OCI-LY1 (cell line): ENCODE results near the gene MSI1.

ENCODE experiments used
- H2AFZ ChIP-seq: fragments of 200-600 bp; sonication (generic), shearing (Covaris generic); 2 replicates; pipeline ENCODE4 v1.6.0; 2014; ENCODE audit warnings: antibody characterized with exemption, mild to moderate bottlenecking, low read length
- H3F3A ChIP-seq: fragments of 200-600 bp; sonication (generic), shearing (Covaris generic); 2 replicates; pipeline ENCODE4 v1.6.0; 2014; ENCODE audit warnings: mild to moderate bottlenecking, antibody characterized with exemption, low read length, moderate library complexity; ENCODE audit not compliant: insufficient read depth
- H3K27ac ChIP-seq: fragments of 200-600 bp; sonication (generic); 2 replicates; pipeline ENCODE4 v1.5.1; 2014; ENCODE audit warnings: low read length, mixed run types, mild to moderate bottlenecking, low read depth; ENCODE audit not compliant: poor library complexity, severe bottlenecking
- H3K27me3 ChIP-seq: fragments of 200-600 bp; sonication (generic); 2 replicates; pipeline ENCODE4 v1.6.0; 2014; ENCODE audit warnings: antibody characterized with exemption, mild to moderate bottlenecking, low read length, moderate library complexity; ENCODE audit not compliant: insufficient read depth
- H3K36me3 ChIP-seq: fragments of 200-600 bp; sonication (generic); 2 replicates; pipeline ENCODE4 v1.6.1; 2014; ENCODE audit warnings: mild to moderate bottlenecking, antibody characterized with exemption, low read length, moderate library complexity, mixed read lengths; ENCODE audit not compliant: insufficient read depth
- H3K4me1 ChIP-seq: fragments of 200-600 bp; sonication (generic); 2 replicates; pipeline ENCODE4 v1.5.1; 2014; ENCODE audit warnings: mild to moderate bottlenecking, low read length, moderate library complexity; ENCODE audit not compliant: insufficient read depth, severe bottlenecking
- H3K4me2 ChIP-seq: fragments of 200-600 bp; sonication (generic), shearing (Covaris generic); 2 replicates; pipeline ENCODE4 v1.6.1; 2014; ENCODE audit warnings: low read length
- H3K4me3 ChIP-seq: fragments of 200-600 bp; sonication (generic); 2 replicates; pipeline ENCODE4 v1.5.1; 2014; ENCODE audit warnings: low read length, low read depth, mild to moderate bottlenecking, mixed read lengths; ENCODE audit not compliant: poor library complexity, severe bottlenecking
- H3K79me2 ChIP-seq: fragments of 200-600 bp; shearing (Covaris generic); 2 replicates; pipeline ENCODE4 v1.6.1; 2016; ENCODE audit warnings: mixed run types, low read length, mixed read lengths; ENCODE audit not compliant: insufficient read depth
- H3K9ac ChIP-seq: fragments of 200-600 bp; sonication (generic), shearing (Covaris generic); 2 replicates; pipeline ENCODE4 v1.6.1; 2014; ENCODE audit warnings: mild to moderate bottlenecking, low read length, mixed read lengths
- H3K9me2 ChIP-seq: fragments of 200-600 bp; sonication (generic), shearing (Covaris generic); 2 replicates; pipeline ENCODE4 v1.6.1; 2014; ENCODE audit warnings: low read depth, mild to moderate bottlenecking, low read length, mixed read lengths
- H3K9me3 ChIP-seq: fragments of 200-600 bp; shearing (Covaris generic); 2 replicates; pipeline ENCODE4 v1.6.1; 2014; ENCODE audit warnings: low read length, mixed read lengths
- H4K20me1 ChIP-seq: fragments of 200-600 bp; sonication (generic), shearing (Covaris generic); 2 replicates; pipeline ENCODE4 v1.6.0; 2016; ENCODE audit warnings: mild to moderate bottlenecking, low read length; ENCODE audit not compliant: insufficient read depth
- EZH2 ChIP-seq: fragments of 200-600 bp; sonication (generic), shearing (Covaris generic); IDR thresholded peaks from 2 replicates; pipeline ENCODE4 v1.8.0; 2017; ENCODE audit warnings: borderline replicate concordance, mixed run types, mild to moderate bottlenecking, antibody characterized with exemption, low read length, moderate library complexity, mixed read lengths
- TF ChIP-seq, protein P1 (sequence below): fragments of 200-600 bp; sonication (generic), shearing (Covaris generic); IDR thresholded peaks from 2 replicates; pipeline ENCODE4 v1.5.1; 2017; ENCODE audit warnings: mild to moderate bottlenecking, antibody characterized with exemption, low read length, moderate library complexity, mixed read lengths

MSI1 gene

DNA sequence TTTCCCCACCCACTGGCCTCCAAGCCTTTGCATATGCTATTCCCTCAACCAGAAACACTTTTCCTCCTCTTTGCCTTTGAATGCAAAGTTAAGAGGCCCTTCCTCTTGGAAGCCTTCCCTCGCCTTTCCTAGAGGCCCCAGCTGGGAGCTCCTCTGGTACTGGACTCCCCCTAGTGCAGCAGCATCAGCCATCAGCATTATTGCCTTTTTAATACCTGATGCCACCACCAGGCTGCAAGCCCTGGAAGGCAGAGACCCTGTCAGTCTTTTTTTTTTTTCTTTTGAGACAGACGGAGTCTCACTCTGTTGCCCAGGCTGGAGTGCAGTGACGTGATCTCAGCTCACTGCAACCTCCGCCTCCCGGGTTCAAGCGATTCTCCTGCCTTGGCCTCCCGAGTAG, 22.3 kb downstream of the MSI1 start:
- Histone ChIP-seq H2AFZ (no peak overlapping the region), H3K36me3 (no peaks in the 10 kb centered on the region), H3K9ac (no peak overlapping the region)

DNA sequence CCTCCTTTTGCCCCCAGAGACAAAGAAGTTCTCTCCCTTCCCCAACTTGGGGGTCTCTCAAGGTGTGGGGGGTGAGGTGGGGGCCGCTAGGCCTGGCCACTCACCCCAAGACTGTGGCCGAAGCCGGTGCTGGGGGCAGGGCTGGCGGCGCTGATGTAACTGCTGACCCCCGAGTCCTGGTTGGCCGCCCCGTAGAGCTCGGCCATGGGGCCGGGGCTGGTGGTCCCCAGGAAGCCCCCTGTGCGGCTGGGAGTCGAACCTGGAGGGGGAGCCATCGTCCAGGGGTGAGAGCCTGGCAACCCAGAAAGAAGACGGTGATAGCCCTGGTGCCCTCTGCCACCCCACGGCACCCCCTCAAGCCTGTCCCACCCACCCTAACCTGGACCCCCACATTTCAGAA, 22.9 kb downstream of the MSI1 start:
- no peaks in the 10 kb centered on the region for H3K79me2 ChIP-seq
- no peaks in the 10 kb centered on the region for H3K9me3 ChIP-seq
- no peak overlapping the region for H3K27ac ChIP-seq
- no peaks in the 10 kb centered on the region for H3K36me3 ChIP-seq
- TF ChIP-seq EZH2: no peak
- TF ChIP-seq, protein P1, sequence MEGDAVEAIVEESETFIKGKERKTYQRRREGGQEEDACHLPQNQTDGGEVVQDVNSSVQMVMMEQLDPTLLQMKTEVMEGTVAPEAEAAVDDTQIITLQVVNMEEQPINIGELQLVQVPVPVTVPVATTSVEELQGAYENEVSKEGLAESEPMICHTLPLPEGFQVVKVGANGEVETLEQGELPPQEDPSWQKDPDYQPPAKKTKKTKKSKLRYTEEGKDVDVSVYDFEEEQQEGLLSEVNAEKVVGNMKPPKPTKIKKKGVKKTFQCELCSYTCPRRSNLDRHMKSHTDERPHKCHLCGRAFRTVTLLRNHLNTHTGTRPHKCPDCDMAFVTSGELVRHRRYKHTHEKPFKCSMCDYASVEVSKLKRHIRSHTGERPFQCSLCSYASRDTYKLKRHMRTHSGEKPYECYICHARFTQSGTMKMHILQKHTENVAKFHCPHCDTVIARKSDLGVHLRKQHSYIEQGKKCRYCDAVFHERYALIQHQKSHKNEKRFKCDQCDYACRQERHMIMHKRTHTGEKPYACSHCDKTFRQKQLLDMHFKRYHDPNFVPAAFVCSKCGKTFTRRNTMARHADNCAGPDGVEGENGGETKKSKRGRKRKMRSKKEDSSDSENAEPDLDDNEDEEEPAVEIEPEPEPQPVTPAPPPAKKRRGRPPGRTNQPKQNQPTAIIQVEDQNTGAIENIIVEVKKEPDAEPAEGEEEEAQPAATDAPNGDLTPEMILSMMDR: no peak
- H2AFZ ChIP-seq: no peak overlapping the region
- no peak overlapping the region for H3K4me2 ChIP-seq
- H3K4me3 ChIP-seq: no peak overlapping the region
- H3K27me3 ChIP-seq: no peaks in the 10 kb centered on the region; the same call in 1 of the 2 replicates
- H3K4me1 ChIP-seq: no peaks in the 10 kb centered on the region
- H4K20me1 ChIP-seq: no peaks in the 10 kb centered on the region
- H3F3A ChIP-seq: no peaks in the 10 kb centered on the region
- H3K9me2 ChIP-seq: no peaks in the 10 kb centered on the region
- no peak overlapping the region for H3K9ac ChIP-seq

More for the DNA sequence above, 22.3 kb downstream of the MSI1 start:
- Histone ChIP-seq H3K27me3 (no peaks in the 10 kb centered on the region; the same call in 1 of the 2 replicates), H3K79me2 (no peaks in the 10 kb centered on the region), H3K4me2 (no peak overlapping the region), H3K9me3 (no peaks in the 10 kb centered on the region), H3K27ac (no peak overlapping the region), H3K4me3 (no peak overlapping the region), H3F3A (no peaks in the 10 kb centered on the region), H3K4me1 (no peaks in the 10 kb centered on the region), H3K9me2 (no peaks in the 10 kb centered on the region), H4K20me1 (no peaks in the 10 kb centered on the region)
- TF ChIP-seq, protein P1: peak; percentile 16; the same call in 1 of the 2 replicates
- TF ChIP-seq EZH2: no peak

DNA sequence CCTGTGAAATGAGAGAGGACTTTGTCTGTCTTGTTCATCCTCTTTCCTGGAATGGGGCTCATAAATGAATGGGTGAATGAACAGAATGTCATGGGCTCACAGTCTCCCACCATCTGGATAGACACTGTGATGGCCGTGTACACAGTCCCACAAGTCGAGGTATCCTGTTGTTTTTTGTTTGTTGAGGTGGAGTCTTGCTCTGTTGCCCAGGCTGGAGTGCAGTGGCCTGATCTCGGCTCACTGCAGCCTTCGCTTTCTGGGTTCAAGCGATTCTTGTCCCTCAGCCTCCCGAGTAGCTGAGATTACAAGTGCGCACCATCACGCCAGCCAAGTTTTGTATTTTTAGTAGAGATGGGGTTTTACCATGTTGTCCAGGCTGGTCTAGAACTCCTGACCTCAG, 25.3 kb downstream of the MSI1 start:
- Histone ChIP-seq H3K4me3 (no peak overlapping the region), H3F3A (no peaks in the 10 kb centered on the region), H4K20me1 (no peaks in the 10 kb centered on the region), H3K27ac (no peak overlapping the region), H3K4me2 (no peak overlapping the region), H3K9me3 (0 out of 2 replicates have a peak, but pooled peaks cover under 1% of the 10 kb centered on the region), H3K36me3 (no peaks in the 10 kb centered on the region), H3K4me1 (no peaks in the 10 kb centered on the region), H2AFZ (no peak overlapping the region), H3K9me2 (no peaks in the 10 kb centered on the region), H3K27me3 (no peaks in the 10 kb centered on the region; the same call in 1 of the 2 replicates), H3K79me2 (no peaks in the 10 kb centered on the region), H3K9ac (no peak overlapping the region)
- TF ChIP-seq, protein P1: no peak
- TF ChIP-seq EZH2: no peak
